H9 (cell line): ENCODE results near the gene MT3. TPM values are rescaled to one million over a fixed set of nuclear protein-coding genes. Genes with fewer than 3 reads are reported as not detected.

Experiments used
- DNase-seq: peaks from one replicate; pipeline ENCODE4 v3.0.0-alpha.2; 2017
- H2AFZ ChIP-seq: one replicate; pipeline ENCODE4 v1.6.1; 2013; ENCODE audit warnings: mild to moderate bottlenecking, low read length, control low read depth, moderate library complexity
- H2AK5ac ChIP-seq: 2 replicates; pipeline ENCODE4 v1.6.1; 2013; ENCODE audit warnings: low read length, control low read depth, mixed read lengths; ENCODE audit not compliant: insufficient read length
- H2BK120ac ChIP-seq: one replicate; pipeline ENCODE4 v1.6.1; 2013; ENCODE audit warnings: low read depth, mild to moderate bottlenecking, low read length, control low read depth, inconsistent platforms; ENCODE audit not compliant: poor library complexity, severe bottlenecking
- H2BK12ac ChIP-seq: 2 replicates; pipeline ENCODE4 v1.6.1; 2013; ENCODE audit warnings: low read length, control low read depth, mixed read lengths, low read depth; ENCODE audit not compliant: insufficient read length
- H2BK15ac ChIP-seq: 2 replicates; pipeline ENCODE4 v1.6.1; 2013; ENCODE audit warnings: low read depth, low read length, control low read depth
- H2BK20ac ChIP-seq: one replicate; pipeline ENCODE4 v1.6.1; 2013; ENCODE audit warnings: low read depth, mild to moderate bottlenecking, low read length, control low read depth, inconsistent platforms; ENCODE audit not compliant: poor library complexity, severe bottlenecking
- H2BK5ac ChIP-seq: 2 replicates; pipeline ENCODE4 v1.6.1; 2013; ENCODE audit warnings: low read length, control low read depth, mixed read lengths; ENCODE audit not compliant: insufficient read length
- H3K14ac ChIP-seq: 2 replicates; pipeline ENCODE4 v1.6.1; 2013; ENCODE audit warnings: low read length, control low read depth; ENCODE audit not compliant: insufficient read depth
- H3K18ac ChIP-seq: 2 replicates; pipeline ENCODE4 v1.6.1; 2013; ENCODE audit warnings: low read depth, mild to moderate bottlenecking, mixed read lengths, low read length, control low read depth; ENCODE audit not compliant: insufficient read length
- H3K23ac ChIP-seq: 2 replicates; pipeline ENCODE4 v1.6.1; 2013; ENCODE audit warnings: low read length, control low read depth, mixed read lengths, low read depth; ENCODE audit not compliant: insufficient read length
- H3K23me2 ChIP-seq: 2 replicates; pipeline ENCODE4 v1.6.1; 2013; ENCODE audit warnings: low read depth, mild to moderate bottlenecking, mixed read lengths, low read length, control low read depth; ENCODE audit not compliant: insufficient read length, poor library complexity, severe bottlenecking
- H3K27ac ChIP-seq: 2 replicates; pipeline ENCODE4 v1.5.1; 2013; ENCODE audit warnings: low read length, control low read depth, mixed read lengths, low read depth; ENCODE audit not compliant: insufficient read length
- H3K27me3 ChIP-seq: 2 replicates; pipeline ENCODE4 v1.6.1; 2013; ENCODE audit warnings: low read length, control low read depth, inconsistent platforms; ENCODE audit not compliant: insufficient read depth
- H3K4ac ChIP-seq: 2 replicates; pipeline ENCODE4 v1.6.1; 2013; ENCODE audit warnings: low read depth, mild to moderate bottlenecking, control low read depth, inconsistent platforms, low read length, moderate library complexity
- H3K4me1 ChIP-seq: 2 replicates; pipeline ENCODE4 v1.6.1; 2013; ENCODE audit warnings: low read length, control low read depth, inconsistent platforms; ENCODE audit not compliant: insufficient read depth
- H3K4me2 ChIP-seq: 2 replicates; pipeline ENCODE4 v1.6.1; 2013; ENCODE audit warnings: low read length, control low read depth, mixed read lengths; ENCODE audit not compliant: insufficient read length, insufficient read depth
- H3K56ac ChIP-seq: 2 replicates; pipeline ENCODE4 v1.6.1; 2013; ENCODE audit warnings: low read depth, mild to moderate bottlenecking, mixed read lengths, low read length, control low read depth; ENCODE audit not compliant: insufficient read length
- H3K79me1 ChIP-seq: 2 replicates; pipeline ENCODE4 v1.6.1; 2013; ENCODE audit warnings: low read depth, mild to moderate bottlenecking, moderate library complexity, low read length, control low read depth, inconsistent platforms; ENCODE audit not compliant: insufficient read depth, poor library complexity, severe bottlenecking
- H3K79me2 ChIP-seq: 2 replicates; pipeline ENCODE4 v1.6.1; 2013; ENCODE audit warnings: low read length, control low read depth, inconsistent platforms; ENCODE audit not compliant: insufficient read depth
- H3K9ac ChIP-seq: 2 replicates; pipeline ENCODE4 v1.6.1; 2013; ENCODE audit warnings: low read length, control low read depth, mixed read lengths; ENCODE audit not compliant: insufficient read length; ENCODE audit errors: extremely low read depth
- H3K9me3 ChIP-seq: one replicate; pipeline ENCODE4 v1.6.1; 2013; ENCODE audit warnings: low read depth, low read length, inconsistent platforms; ENCODE audit not compliant: control insufficient read depth
- H3T11ph ChIP-seq: one replicate; pipeline ENCODE4 v1.6.1; 2013; ENCODE audit warnings: mild to moderate bottlenecking, low read length, control low read depth, inconsistent platforms
- H4K20me1 ChIP-seq: one replicate; pipeline ENCODE4 v1.6.1; 2013; ENCODE audit not compliant: control insufficient read depth, insufficient read length, insufficient read depth
- H4K5ac ChIP-seq: 2 replicates; pipeline ENCODE4 v1.6.1; 2013; ENCODE audit warnings: low read depth, mild to moderate bottlenecking, mixed read lengths, low read length, control low read depth; ENCODE audit not compliant: insufficient read length
- H4K8ac ChIP-seq: replicated peaks from 2 replicates; pipeline ENCODE4 v1.6.1; 2013; ENCODE audit warnings: low read length, control low read depth, mixed read lengths, low read depth; ENCODE audit not compliant: insufficient read length
- H4K91ac ChIP-seq: 2 replicates; pipeline ENCODE4 v1.6.1; 2013; ENCODE audit warnings: low read depth, mild to moderate bottlenecking, moderate library complexity, mixed read lengths, low read length, control low read depth; ENCODE audit not compliant: insufficient read length
- H3K27ac Mint-ChIP-seq, 3 experiments: 2 replicates in 2 of 3; 3 replicates in 1 of 3; pipeline ENCODE4 v1.8.0; 2020 to 2021; ENCODE audit warnings: mixed read lengths in 3 of 3, mild to moderate bottlenecking in 1 of 3, moderate library complexity in 1 of 3
- H3K27me3 Mint-ChIP-seq: 2 replicates; pipeline ENCODE4 v1.8.0; 2021; ENCODE audit warnings: low read depth, mild to moderate bottlenecking, moderate library complexity, mixed read lengths
- H3K36me3 Mint-ChIP-seq, 3 experiments: 2 replicates in 2 of 3; 3 replicates in 1 of 3; pipeline ENCODE4 v1.8.0; 2020 to 2021; ENCODE audit warnings: low read depth in 3 of 3, mixed read lengths in 3 of 3; ENCODE audit not compliant: insufficient read depth in 1 of 3
- H3K4me1 Mint-ChIP-seq, 2 experiments: 2 replicates each; pipeline ENCODE4 v1.8.0; 2020; ENCODE audit warnings: mixed read lengths in 2 of 2
- H3K4me3 Mint-ChIP-seq, 2 experiments: 2 replicates in 1 of 2; 3 replicates in 1 of 2; pipeline ENCODE4 v1.8.0; 2020 to 2021; ENCODE audit warnings: mild to moderate bottlenecking in 2 of 2, mixed read lengths in 2 of 2, moderate library complexity in 1 of 2
- H3K9me3 Mint-ChIP-seq, 2 experiments: 2 replicates in 1 of 2; 3 replicates in 1 of 2; pipeline ENCODE4 v1.8.0; 2020; ENCODE audit warnings: mild to moderate bottlenecking in 2 of 2, mixed read lengths in 2 of 2, moderate library complexity in 1 of 2
- total RNA-seq: library from RNA; stranded (reverse); gene quantifications from 2 replicates; pipeline ENCODE4 v1.2.1, GENCODE V29; 2021
- TF ChIP-seq, protein P1 (sequence below): fragments of 200-600 bp; sonication (generic); conservative IDR thresholded peaks from 3 replicates; pipeline ENCODE4 v1.8.0; 2021; ENCODE audit warnings: antibody characterized with exemption, mild to moderate bottlenecking

The MT3 gene
- total RNA-seq, 1 experiment from 2014 or later, result not detected

- Histone ChIP-seq H3K4me2 (no peak overlapping the region), H3T11ph (no peak overlapping the region), H3K14ac (no peak overlapping the region), H3K9ac (no peak overlapping the region), H3K4me1 (peaks cover 6% of the 10 kb centered on the region; the same call in 1 of the 2 replicates), H4K8ac (no peak overlapping the region), H2BK120ac (no peak overlapping the region), H4K91ac (no peak overlapping the region), H2BK5ac (no peak overlapping the region), H3K56ac (no peak overlapping the region), H3K9me3 (no peaks in the 10 kb centered on the region), H2AK5ac (no peak overlapping the region), H3K27me3 (peaks cover 43% of the 10 kb centered on the region; the same call in 1 of the 2 replicates), H3K23ac (no peak overlapping the region), H2BK15ac (no peak overlapping the region), H2BK20ac (no peak overlapping the region), H2BK12ac (no peak overlapping the region), H3K18ac (no peak overlapping the region), H3K23me2 (peaks cover 13% of the 10 kb centered on the region), H3K79me2 (no peaks in the 10 kb centered on the region), H4K5ac (no peak overlapping the region), H3K4ac (no peak overlapping the region), H3K27ac (no peak overlapping the region), H2AFZ (no peak overlapping the region), H3K79me1 (no peaks in the 10 kb centered on the region), H4K20me1 (no peaks in the 10 kb centered on the region)
- Mint-ChIP-seq H3K36me3 (no peaks in the 10 kb centered on the region; a peak in 1 of 7 replicates), H3K9me3 (peaks cover 0 to under 1% of the 10 kb centered on the region in 2 experiments; a peak in 1 of 5 replicates), H3K27me3 (peaks cover 80% of the 10 kb centered on the region), H3K27ac (no peak overlapping the region), H3K4me3 (no peak overlapping the region), H3K4me1 (peaks cover 36 to 44% of the 10 kb centered on the region in 2 experiments)
- TF ChIP-seq, protein P1, sequence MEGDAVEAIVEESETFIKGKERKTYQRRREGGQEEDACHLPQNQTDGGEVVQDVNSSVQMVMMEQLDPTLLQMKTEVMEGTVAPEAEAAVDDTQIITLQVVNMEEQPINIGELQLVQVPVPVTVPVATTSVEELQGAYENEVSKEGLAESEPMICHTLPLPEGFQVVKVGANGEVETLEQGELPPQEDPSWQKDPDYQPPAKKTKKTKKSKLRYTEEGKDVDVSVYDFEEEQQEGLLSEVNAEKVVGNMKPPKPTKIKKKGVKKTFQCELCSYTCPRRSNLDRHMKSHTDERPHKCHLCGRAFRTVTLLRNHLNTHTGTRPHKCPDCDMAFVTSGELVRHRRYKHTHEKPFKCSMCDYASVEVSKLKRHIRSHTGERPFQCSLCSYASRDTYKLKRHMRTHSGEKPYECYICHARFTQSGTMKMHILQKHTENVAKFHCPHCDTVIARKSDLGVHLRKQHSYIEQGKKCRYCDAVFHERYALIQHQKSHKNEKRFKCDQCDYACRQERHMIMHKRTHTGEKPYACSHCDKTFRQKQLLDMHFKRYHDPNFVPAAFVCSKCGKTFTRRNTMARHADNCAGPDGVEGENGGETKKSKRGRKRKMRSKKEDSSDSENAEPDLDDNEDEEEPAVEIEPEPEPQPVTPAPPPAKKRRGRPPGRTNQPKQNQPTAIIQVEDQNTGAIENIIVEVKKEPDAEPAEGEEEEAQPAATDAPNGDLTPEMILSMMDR, result no peak
- no peak for DNase-seq
Observed at GRCh38 chr16:56613706-56614105, 24.4 kb downstream of the MT3 start.
